GM21360 (cell line): ENCODE data around the gene AMH.

Source experiments
- ATAC-seq: cut with Tn5 transposase; IDR thresholded peaks from one replicate; pipeline ENCODE4 v1.9.1; 2021; ENCODE audit warnings: mild to moderate bottlenecking, moderate library complexity; ENCODE audit not compliant: unreplicated experiment

The AMH gene

DNA sequence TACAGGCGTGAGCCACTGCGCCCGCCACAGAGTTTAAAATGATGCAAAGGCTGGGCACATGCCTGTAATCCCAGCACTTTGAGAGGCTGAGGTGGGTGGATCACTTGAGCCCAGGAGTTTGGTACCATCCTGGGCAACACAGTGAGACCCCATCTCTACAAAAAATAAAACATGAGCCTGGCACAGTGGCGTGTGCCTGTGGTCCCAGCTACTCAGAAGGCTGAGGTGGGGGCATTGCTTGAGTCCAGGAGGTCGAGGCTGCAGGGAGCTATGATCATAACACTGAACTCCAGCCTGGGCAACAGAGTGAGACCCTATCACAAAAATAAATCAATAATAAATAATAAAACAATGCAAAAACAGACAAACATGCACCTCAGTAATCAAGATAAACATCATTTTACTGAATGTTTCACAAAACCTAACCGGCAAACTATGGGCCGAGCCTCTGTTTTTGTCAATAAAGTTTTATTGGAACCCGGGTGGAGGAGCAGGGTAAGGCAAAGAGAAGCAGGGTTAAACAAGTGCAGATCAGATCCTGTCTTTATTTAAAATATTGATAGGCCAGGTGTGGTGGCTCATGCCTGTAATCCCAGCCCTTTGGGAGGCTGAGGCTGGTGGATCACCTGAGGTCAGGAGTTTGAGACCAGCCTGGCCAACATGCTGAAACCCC, 34.8 kb downstream of the AMH start:
- ATAC-seq: no peak

DNA sequence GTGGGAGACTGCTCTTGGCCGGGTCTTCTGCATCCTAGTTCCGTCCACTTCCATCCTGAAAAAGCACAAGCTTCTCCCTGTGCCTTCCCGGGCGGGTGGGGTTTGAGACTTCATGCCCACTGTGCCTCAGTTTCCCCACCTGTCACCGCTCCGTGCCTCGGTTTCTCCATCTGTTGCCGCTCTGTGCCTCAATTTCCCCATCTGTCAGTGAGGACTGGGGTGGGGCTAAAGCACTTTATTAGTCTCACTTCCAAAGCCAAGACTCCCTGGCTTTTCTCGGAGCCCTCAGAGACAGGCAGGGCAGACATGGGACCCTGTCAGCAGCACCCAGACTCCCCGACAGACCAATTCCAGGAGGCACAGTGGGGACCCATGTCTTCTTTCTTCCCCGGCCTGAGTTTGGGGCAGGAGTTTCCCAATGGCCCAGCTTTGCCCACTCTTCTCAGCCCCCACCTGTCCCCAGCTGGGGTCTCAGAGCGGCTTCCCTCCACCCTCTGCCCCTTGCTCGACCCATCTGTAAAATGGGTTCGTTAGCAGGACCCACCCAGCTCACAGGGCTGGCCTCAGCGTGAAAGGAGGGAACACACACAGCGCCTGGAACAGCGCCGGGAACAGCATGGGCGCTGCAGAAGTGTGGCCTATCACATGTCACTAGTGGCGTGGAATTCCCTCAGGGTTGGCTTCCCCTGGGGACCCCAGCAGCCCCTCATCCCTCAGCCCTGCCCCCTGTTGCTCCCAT, 37.4 kb downstream of the AMH start:
- ATAC-seq: no peak

- no peak for ATAC-seq
These were observed 38.6 kb downstream of the AMH start for GRCh38 chr19:2287585-2288337.

DNA sequence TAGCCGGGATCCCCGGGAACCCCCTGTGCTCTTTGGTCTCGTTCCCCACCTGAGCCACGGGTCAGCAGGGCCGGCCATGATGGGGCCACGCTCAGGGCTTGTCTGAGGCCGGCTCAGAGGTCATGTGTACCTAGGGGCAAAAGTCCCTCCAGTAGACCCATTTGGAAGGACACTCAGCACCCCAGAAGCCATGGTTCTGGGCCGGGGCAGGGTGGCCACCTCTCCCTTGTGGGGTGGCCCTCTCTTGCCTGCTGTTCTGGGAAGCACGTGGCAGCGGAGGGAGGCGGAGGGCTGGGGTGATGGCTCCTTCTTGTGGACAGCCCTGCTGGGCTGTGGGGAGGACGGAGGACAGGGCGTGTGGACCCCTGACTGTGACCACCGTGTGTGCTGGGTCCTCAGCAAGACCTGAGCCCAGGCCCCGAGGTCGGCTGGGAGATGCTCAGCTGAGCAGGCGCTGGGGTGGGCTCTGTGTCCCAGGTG, 39.3 kb downstream of the AMH start:
- no peak for ATAC-seq

GRCh38 chr19:2288818-2289713, 39.9 kb downstream of the AMH start:
- no peak for ATAC-seq

DNA sequence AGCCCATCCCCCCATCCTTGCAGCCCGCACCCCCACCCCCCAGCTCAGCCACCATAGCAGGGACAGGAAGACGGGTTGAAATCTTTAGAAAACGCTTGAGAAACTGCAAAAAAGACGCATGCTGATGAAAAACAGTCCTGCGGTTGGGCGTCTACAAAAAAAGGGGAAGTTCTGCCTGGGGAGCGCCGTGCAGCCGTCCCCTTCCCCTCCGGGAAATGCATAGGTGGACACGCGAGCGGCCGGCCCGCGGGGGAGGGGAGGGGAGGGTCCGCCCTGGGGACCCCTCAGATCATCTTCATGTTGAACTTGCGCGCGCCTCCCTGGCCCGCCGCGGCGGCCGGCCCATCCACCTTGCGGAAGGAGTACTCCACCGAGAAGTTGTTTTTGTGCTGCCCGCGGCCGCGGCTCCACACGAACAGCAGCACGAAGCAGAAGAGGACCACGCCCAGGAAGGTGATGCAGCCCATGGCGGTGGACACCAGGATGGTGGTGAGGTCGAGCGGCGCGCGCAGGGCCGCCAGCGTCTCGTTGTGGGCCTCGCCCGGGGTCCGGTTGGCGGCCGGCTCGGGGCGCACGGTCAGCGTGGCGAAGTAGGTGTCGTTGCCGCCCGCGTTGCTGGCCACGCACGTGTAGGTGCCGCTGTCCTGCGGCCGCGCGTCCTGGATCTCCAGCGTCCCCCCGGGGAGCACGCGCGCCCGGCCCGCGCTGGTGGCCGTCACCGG, 40.8 kb downstream of the AMH start:
- no peak for ATAC-seq

DNA sequence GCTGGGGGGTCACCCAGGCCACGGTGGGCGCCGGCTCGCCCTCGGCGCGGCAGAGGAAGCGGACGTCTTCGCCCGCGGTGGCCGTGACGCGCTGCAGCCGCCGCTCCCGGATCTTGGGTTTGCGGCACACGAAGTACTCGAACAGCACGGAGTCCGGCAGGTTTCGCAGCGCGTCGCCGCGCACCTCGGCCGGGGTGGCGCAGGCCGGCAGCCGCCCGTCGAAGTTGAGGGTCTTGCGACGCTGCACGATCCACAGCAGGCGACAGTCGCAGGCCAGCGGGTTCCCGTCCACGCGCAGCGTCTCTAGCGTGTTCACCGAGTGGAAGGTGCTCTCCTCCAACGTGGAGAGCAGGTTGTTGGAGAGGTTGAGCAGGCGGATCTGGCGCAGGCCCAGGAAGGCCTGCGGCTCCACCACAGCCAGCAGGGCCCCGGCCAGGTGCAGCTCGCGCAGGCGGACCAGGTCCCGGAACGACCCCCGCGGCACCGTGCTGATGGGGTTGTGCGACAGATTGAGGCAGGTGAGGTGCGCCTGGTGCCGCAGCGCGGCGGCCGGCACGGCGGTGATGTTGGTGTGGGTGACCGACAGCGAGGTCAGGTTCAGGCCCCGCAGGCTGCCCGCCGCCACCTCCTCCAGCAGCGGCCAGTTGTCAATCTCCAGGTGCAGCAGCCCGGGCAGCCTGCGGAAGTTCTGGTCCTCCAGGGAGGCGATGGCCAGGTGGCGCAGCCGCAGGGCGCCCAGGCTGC, 41.5 kb downstream of the AMH start:
- ATAC-seq: no peak

DNA sequence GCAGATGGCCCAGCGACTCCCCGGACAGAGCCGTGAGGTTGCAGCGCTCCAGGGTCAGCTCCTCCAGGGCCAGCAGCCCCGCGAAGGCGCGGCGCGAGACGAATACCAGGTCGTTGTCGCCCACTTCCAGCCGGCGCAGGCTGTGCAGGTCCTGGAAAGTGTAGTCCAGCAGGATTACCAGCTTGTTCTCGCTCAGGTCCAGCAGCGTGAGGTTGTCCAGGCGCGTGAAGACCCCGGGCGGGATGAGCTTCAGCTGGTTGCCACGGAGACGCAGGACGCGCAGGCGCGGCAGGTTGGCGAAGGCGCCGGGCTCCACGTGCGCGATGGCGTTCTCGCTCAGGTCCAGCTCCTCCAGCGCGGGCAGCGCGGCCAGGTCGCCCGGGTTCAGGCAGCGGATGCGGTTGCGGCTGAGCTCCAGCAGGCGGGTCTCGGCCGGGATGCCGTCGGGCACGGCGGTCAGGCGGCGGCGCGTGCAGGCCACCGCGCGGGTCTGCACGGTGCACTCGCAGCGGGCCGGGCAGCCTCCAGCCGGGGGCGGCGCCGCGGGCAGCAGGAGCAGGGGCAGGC, 42.1 kb downstream of the AMH start:
- ATAC-seq: no peak

DNA sequence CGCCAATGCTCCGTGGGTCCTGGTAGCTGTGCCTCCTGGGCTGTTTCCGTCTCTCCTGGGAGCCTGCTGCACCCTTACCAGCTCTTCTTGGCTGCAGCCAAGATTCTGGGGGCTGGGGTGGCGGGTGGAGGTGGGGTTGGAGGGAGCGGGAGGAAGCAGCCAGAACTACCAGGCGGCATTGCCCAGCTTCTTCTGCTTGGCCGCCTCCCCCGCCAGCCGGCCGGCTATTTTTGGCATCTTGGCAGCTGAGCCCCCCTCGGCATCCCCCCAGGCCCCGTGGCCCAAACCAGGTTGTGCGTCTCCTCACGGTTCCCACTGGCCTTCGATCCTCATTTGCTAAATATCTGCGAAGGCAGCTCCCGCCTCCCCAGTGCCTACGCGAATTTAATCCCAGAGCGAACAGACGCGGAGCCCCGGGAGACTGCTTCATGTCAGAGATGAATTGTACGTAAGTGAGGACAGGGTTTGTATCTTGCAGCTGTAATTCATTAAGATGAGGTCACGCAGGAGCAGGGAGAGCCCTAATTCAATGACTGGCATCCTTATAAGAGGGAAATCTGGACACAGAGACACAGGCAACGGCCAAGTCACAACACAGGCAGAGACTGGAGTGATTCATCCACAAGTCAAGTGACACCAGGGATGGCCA, 45.7 kb downstream of the AMH start:
- no peak for ATAC-seq

GRCh38 chr19:2296141-2296540, 47.0 kb downstream of the AMH start:
- ATAC-seq: no peak

- ATAC-seq: no peak
These were observed 51.4 kb downstream of the AMH start for GRCh38 chr19:2300533-2300932.
